ENCODE measurements around the gene EMILIN3. TPM values are rescaled to one million over a fixed set of nuclear protein-coding genes. Genes with fewer than 3 reads are reported as not detected.

Gene EMILIN3
- total and polyA plus RNA-seq, 2 of the 4 experiments (the other 2 are of a cell fraction) = under 0.01 to 0.07 TPM

GRCh38 chr20:41373251-41373783, 6.7 kb upstream of the EMILIN3 start (continued):
- TF ChIP-seq, protein P1, sequence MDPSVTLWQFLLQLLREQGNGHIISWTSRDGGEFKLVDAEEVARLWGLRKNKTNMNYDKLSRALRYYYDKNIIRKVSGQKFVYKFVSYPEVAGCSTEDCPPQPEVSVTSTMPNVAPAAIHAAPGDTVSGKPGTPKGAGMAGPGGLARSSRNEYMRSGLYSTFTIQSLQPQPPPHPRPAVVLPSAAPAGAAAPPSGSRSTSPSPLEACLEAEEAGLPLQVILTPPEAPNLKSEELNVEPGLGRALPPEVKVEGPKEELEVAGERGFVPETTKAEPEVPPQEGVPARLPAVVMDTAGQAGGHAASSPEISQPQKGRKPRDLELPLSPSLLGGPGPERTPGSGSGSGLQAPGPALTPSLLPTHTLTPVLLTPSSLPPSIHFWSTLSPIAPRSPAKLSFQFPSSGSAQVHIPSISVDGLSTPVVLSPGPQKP (IDR thresholded peaks at IDR 0.05; ENCODE audit: borderline replicate concordance, low read depth, low read length) = no peak
- TF ChIP-seq POLR2A (IDR thresholded peaks at IDR 0.05; ENCODE audit: low read depth, low read length) (no peak), SMC3 (IDR thresholded peaks at IDR 0.05; ENCODE audit: low read depth, low read length) (no peak)

GRCh38 chr20:41371371-41371770, 4.8 kb upstream of the EMILIN3 start:
- Histone ChIP-seq H2BK120ac (ENCODE audit: low read depth, low read length) (no peak overlapping the region), H3K4ac (ENCODE audit: low read depth, low read length) (no peak overlapping the region), H3K9me3 (ENCODE audit: control insufficient read depth, insufficient read depth, low read length) (peaks cover 4% of the 10 kb centered on the region; the same call in 1 of the 2 replicates), H3K36me3 (ENCODE audit: control insufficient read depth, insufficient read depth, low read length) (no peaks in the 10 kb centered on the region), H3K9me1 (ENCODE audit: insufficient read depth, low read length) (no peaks in the 10 kb centered on the region), H3K56ac (ENCODE audit: extremely low read depth, insufficient read depth, low read length) (no peak overlapping the region), H4K8ac (ENCODE audit: low read depth in 2 of 2, low read length in 2 of 2) (no peak overlapping the region), H3K9ac (ENCODE audit: low read depth, low read length) (no peak overlapping the region), H3K27me3 (ENCODE audit: control insufficient read depth, insufficient read depth, low read length) (peaks cover 69% of the 10 kb centered on the region), H2AK5ac (ENCODE audit: low read depth, low read length) (no peak overlapping the region), H3K4me2 (ENCODE audit: low read depth, low read length) (no peak overlapping the region), H4K20me1 (ENCODE audit: insufficient read depth, low read length) (no peaks in the 10 kb centered on the region), H3K18ac (ENCODE audit: low read depth, low read length) (no peak overlapping the region), H3K14ac (replicated peaks; ENCODE audit: low read depth, low read length) (no peak overlapping the region), H3K4me3 (ENCODE audit: insufficient read depth, low read depth, low read length) (no peak overlapping the region), H2BK5ac (ENCODE audit: low read depth, low read length, poor library complexity, severe bottlenecking) (no peak overlapping the region), H3K23ac (ENCODE audit: low read depth, low read length) (no peak overlapping the region), H4K5ac (ENCODE audit: low read depth, low read length) (no peak overlapping the region), H2AFZ (replicated peaks; ENCODE audit: low read length, poor library complexity) (no peak overlapping the region), H3K79me1 (ENCODE audit: low read depth in 1 of 2, low read length in 2 of 2) (no peaks in the 10 kb centered on the region), H3K27ac (ENCODE audit: insufficient read depth, low read length) (no peak overlapping the region), H2AK9ac (replicated peaks; ENCODE audit: low read depth, low read length, poor library complexity) (no peak overlapping the region), H4K91ac (ENCODE audit: insufficient read depth, low read depth, low read length) (no peak overlapping the region), H2BK15ac (ENCODE audit: low read depth, low read length) (no peak overlapping the region), H3K4me1 (ENCODE audit: control insufficient read depth, insufficient read depth, low read length) (no peaks in the 10 kb centered on the region), H2BK20ac (ENCODE audit: low read depth, low read length) (no peak overlapping the region)
- POLR2A ChIA-PET (ENCODE audit: unreplicated experiment) = no interaction called here
- intact Hi-C loops (cut with micrococcal nuclease) (no loop called here), dilution Hi-C loops (cut with HindIII; ENCODE audit: low sequenced_read_pairs, unreplicated experiment) (no loop called here), in situ Hi-C loops (cut with MboI; ENCODE audit: low sequenced_read_pairs) (no loop called here)
- CTCF ChIA-PET = no interaction called here
- no TSS peak for BruUV-seq (replicated peaks)
- DNase-seq = no peak
- no peak for ATAC-seq (ENCODE audit: low read depth)
- WGBS, 2 experiments (ENCODE audit: extremely low coverage in 2 of 2, insufficient read length in 1 of 2) = no CpG with 5 or more reads among the region's 4 CpGs
- TF ChIP-seq BHLHE40 (IDR thresholded peaks at IDR 0.05; ENCODE audit: low read depth, low read length) = no peak
- no peak for TF ChIP-seq MAFK (IDR thresholded peaks at IDR 0.05; ENCODE audit: low read depth, low read length)
- TF ChIP-seq RAD21 (IDR thresholded peaks at IDR 0.05; ENCODE audit: low read length) = no peak
- no peak for TF ChIP-seq USF2 (IDR thresholded peaks at IDR 0.05; ENCODE audit: low read depth, low read length)
- TF ChIP-seq MAZ (IDR thresholded peaks at IDR 0.05; ENCODE audit: borderline replicate concordance, low read depth, low read length) = no peak
- TF ChIP-seq RFX5 (IDR thresholded peaks at IDR 0.05; ENCODE audit: low read depth, low read length) = no peak
- no peak for TF ChIP-seq CHD1 (IDR thresholded peaks at IDR 0.05; ENCODE audit: low read depth, low read length)
- TF ChIP-seq SMC3 (IDR thresholded peaks at IDR 0.05; ENCODE audit: low read depth, low read length) = no peak
- TF ChIP-seq, protein P2, sequence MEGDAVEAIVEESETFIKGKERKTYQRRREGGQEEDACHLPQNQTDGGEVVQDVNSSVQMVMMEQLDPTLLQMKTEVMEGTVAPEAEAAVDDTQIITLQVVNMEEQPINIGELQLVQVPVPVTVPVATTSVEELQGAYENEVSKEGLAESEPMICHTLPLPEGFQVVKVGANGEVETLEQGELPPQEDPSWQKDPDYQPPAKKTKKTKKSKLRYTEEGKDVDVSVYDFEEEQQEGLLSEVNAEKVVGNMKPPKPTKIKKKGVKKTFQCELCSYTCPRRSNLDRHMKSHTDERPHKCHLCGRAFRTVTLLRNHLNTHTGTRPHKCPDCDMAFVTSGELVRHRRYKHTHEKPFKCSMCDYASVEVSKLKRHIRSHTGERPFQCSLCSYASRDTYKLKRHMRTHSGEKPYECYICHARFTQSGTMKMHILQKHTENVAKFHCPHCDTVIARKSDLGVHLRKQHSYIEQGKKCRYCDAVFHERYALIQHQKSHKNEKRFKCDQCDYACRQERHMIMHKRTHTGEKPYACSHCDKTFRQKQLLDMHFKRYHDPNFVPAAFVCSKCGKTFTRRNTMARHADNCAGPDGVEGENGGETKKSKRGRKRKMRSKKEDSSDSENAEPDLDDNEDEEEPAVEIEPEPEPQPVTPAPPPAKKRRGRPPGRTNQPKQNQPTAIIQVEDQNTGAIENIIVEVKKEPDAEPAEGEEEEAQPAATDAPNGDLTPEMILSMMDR (conservative IDR thresholded peaks at IDR 0.05; ENCODE audit: low read depth, low read length) = no peak
- no peak for TF ChIP-seq CEBPB (IDR thresholded peaks at IDR 0.05; ENCODE audit: low read depth, low read length)
- no peak for TF ChIP-seq FOS (IDR thresholded peaks at IDR 0.05; ENCODE audit: low read depth, low read length)
- no peak for TF ChIP-seq NFE2L2 (IDR thresholded peaks at IDR 0.05; ENCODE audit: low read depth, low read length)
- no peak for TF ChIP-seq MXI1 (IDR thresholded peaks at IDR 0.05; ENCODE audit: borderline replicate concordance, low read depth, low read length)
- TF ChIP-seq POLR2A (IDR thresholded peaks at IDR 0.05; ENCODE audit: low read depth, low read length) = no peak

All from IMR-90 (cell line).